Measurements from ENCODE around the gene NLRX1.

NLRX1 gene

DNA sequence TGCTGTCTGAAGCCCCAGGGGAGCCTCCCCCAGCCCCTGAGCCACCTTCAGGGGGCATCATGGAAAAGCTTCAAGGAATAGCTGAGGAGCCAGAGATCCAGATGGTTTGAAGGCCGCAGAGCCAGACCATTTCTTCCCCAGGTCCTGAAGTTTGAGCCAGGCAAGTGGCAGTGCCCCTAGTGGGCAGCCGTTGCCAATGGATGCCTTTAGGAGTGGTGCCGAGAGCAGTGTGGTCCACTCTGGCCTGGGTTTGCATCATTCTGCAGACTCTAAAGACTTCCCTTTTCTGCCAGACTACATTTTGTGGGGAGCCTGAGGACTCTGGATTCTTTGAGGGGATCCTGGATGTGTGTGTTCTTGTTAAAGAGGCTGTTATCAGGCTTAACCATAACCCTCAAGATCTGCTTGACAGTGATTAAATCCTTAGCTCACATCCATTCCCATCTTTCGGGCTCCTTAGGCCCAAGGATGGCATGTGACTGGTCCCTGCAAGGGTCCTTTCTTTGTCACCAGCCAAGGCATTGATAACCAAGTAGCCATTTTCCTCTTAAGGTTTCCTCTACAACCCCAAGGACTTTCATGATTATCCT is 34.0 kb upstream of the NLRX1 start:
- no peak for TF ChIP-seq FOXM1 (IDR thresholded peaks at IDR 0.05; ENCODE audit: borderline replicate concordance, low read depth)
- TF ChIP-seq RAD21 (IDR thresholded peaks at IDR 0.05; ENCODE audit: low read depth), result peak; percentile 27; the same call in 1 of the 2 replicates
- TF ChIP-seq TCF12 (IDR thresholded peaks at IDR 0.05; ENCODE audit: low read depth), result no peak
- no peak for TF ChIP-seq EP300 (IDR thresholded peaks at IDR 0.05; ENCODE audit: borderline replicate concordance)
- TF ChIP-seq MAX (IDR thresholded peaks at IDR 0.05), result no peak

DNA sequence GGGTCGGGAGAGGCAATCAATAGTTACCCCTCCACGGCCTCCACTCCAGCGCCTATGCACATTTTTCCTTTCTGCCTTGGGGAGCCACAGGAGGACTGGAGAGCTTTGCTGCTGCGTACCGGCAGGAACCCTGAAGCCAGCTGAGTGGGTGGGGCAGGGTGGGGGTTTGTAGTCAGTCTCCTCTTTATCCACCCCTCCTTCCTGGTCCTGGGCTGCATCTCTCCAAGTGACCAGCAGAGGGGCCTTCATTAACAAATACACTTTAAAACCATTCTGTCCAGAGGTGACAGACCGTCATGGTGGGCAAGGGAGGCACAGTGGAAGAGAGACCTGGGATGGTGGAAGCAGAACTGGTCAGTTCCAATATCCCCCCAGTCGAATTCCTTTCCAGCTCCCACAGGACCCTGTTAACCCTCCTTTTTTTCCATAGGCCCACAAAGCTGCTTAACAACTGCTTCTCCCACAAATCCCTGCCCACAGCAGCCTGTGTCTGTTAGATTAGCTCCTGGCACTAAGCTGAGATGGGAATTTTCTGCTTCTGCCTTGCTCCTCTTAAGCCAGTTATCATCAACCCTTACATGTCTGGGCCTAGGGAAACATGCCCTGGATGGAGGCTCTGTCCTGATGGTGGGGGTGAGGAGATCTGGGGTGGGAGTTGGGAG is 23.6 kb upstream of the NLRX1 start:
- TF ChIP-seq RAD21 (IDR thresholded peaks at IDR 0.05; ENCODE audit: low read depth), result peak; percentile 64
- TF ChIP-seq ZBTB7A (IDR thresholded peaks at IDR 0.05; ENCODE audit: low read depth), result no peak

DNA sequence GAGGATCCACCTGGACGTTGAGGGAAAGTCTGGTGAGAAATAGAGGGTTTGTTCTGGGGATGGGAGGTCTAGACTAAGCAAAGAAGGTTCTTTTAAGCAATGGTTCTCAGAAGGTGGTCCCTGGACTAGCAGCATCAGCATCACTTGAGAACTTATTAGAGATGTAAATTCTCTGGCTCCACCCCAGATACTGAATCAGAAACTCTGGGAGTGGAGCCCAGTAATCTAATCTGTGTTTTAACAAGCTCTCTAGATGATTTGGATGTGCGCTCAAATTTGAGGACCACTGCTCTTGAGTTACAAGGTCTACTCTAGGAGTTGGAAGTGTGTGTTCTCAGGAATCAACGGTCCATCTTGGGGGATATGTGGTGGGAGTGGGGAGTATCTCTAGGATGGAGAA is 23.0 kb upstream of the NLRX1 start:
- TF ChIP-seq ZBTB7A (IDR thresholded peaks at IDR 0.05; ENCODE audit: low read depth) (no peak), FOXM1 (IDR thresholded peaks at IDR 0.05; ENCODE audit: borderline replicate concordance, low read depth) (no peak), EGR1 (IDR thresholded peaks at IDR 0.05) (no peak), TCF12 (IDR thresholded peaks at IDR 0.05; ENCODE audit: low read depth) (no peak), CREB1 (IDR thresholded peaks at IDR 0.05; ENCODE audit: low read depth) (no peak), TEAD4 (IDR thresholded peaks at IDR 0.05) (no peak), CEBPB (IDR thresholded peaks at IDR 0.05) (no peak), YY1 (IDR thresholded peaks at IDR 0.05; ENCODE audit: low read depth) (no peak), RAD21 (IDR thresholded peaks at IDR 0.05; ENCODE audit: low read depth) (no peak), EP300 (IDR thresholded peaks at IDR 0.05; ENCODE audit: borderline replicate concordance) (no peak), NFIC (IDR thresholded peaks at IDR 0.05) (no peak), MAX (IDR thresholded peaks at IDR 0.05) (no peak), TAF1 (IDR thresholded peaks at IDR 0.05; ENCODE audit: low read depth) (no peak)
- TF ChIP-seq, protein P1, sequence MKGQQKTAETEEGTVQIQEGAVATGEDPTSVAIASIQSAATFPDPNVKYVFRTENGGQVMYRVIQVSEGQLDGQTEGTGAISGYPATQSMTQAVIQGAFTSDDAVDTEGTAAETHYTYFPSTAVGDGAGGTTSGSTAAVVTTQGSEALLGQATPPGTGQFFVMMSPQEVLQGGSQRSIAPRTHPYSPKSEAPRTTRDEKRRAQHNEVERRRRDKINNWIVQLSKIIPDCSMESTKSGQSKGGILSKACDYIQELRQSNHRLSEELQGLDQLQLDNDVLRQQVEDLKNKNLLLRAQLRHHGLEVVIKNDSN (IDR thresholded peaks at IDR 0.05), result no peak
- TF ChIP-seq, protein P2, sequence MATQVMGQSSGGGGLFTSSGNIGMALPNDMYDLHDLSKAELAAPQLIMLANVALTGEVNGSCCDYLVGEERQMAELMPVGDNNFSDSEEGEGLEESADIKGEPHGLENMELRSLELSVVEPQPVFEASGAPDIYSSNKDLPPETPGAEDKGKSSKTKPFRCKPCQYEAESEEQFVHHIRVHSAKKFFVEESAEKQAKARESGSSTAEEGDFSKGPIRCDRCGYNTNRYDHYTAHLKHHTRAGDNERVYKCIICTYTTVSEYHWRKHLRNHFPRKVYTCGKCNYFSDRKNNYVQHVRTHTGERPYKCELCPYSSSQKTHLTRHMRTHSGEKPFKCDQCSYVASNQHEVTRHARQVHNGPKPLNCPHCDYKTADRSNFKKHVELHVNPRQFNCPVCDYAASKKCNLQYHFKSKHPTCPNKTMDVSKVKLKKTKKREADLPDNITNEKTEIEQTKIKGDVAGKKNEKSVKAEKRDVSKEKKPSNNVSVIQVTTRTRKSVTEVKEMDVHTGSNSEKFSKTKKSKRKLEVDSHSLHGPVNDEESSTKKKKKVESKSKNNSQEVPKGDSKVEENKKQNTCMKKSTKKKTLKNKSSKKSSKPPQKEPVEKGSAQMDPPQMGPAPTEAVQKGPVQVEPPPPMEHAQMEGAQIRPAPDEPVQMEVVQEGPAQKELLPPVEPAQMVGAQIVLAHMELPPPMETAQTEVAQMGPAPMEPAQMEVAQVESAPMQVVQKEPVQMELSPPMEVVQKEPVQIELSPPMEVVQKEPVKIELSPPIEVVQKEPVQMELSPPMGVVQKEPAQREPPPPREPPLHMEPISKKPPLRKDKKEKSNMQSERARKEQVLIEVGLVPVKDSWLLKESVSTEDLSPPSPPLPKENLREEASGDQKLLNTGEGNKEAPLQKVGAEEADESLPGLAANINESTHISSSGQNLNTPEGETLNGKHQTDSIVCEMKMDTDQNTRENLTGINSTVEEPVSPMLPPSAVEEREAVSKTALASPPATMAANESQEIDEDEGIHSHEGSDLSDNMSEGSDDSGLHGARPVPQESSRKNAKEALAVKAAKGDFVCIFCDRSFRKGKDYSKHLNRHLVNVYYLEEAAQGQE (IDR thresholded peaks at IDR 0.05; ENCODE audit: low read depth), result no peak

GRCh38 chr11:119147604-119148333 is 20.8 kb upstream of the NLRX1 start:
- TF ChIP-seq ZBTB7A (IDR thresholded peaks at IDR 0.05; ENCODE audit: low read depth), result no peak
- TF ChIP-seq TCF12 (IDR thresholded peaks at IDR 0.05; ENCODE audit: low read depth), result no peak
- TF ChIP-seq MAX (IDR thresholded peaks at IDR 0.05), result no peak
- TF ChIP-seq FOXM1 (IDR thresholded peaks at IDR 0.05; ENCODE audit: borderline replicate concordance, low read depth), result no peak
- TF ChIP-seq RAD21 (IDR thresholded peaks at IDR 0.05; ENCODE audit: low read depth), result no peak
- no peak for TF ChIP-seq NFIC (IDR thresholded peaks at IDR 0.05)
- TF ChIP-seq EP300 (IDR thresholded peaks at IDR 0.05; ENCODE audit: borderline replicate concordance), result no peak
- TF ChIP-seq EGR1 (IDR thresholded peaks at IDR 0.05), result no peak
- TF ChIP-seq TAF1 (IDR thresholded peaks at IDR 0.05; ENCODE audit: low read depth), result no peak
- TF ChIP-seq CREB1 (IDR thresholded peaks at IDR 0.05; ENCODE audit: low read depth), result no peak
- TF ChIP-seq, protein P1 (IDR thresholded peaks at IDR 0.05), result no peak
- TF ChIP-seq, protein P2 (IDR thresholded peaks at IDR 0.05; ENCODE audit: low read depth), result no peak
- no peak for TF ChIP-seq TEAD4 (IDR thresholded peaks at IDR 0.05)
- TF ChIP-seq CEBPB (IDR thresholded peaks at IDR 0.05), result no peak
- TF ChIP-seq YY1 (IDR thresholded peaks at IDR 0.05; ENCODE audit: low read depth), result no peak

GRCh38 chr11:119148720-119149017 is 19.9 kb upstream of the NLRX1 start:
- no peak for TF ChIP-seq EGR1 (IDR thresholded peaks at IDR 0.05)
- TF ChIP-seq, protein P2 (IDR thresholded peaks at IDR 0.05; ENCODE audit: low read depth), result no peak
- no peak for TF ChIP-seq TAF1 (IDR thresholded peaks at IDR 0.05; ENCODE audit: low read depth)
- TF ChIP-seq YY1 (IDR thresholded peaks at IDR 0.05; ENCODE audit: low read depth), result no peak
- TF ChIP-seq EP300 (IDR thresholded peaks at IDR 0.05; ENCODE audit: borderline replicate concordance), result no peak
- TF ChIP-seq CREB1 (IDR thresholded peaks at IDR 0.05; ENCODE audit: low read depth), result no peak
- TF ChIP-seq CEBPB (IDR thresholded peaks at IDR 0.05), result peak; percentile 23; the same call in 1 of the 2 replicates
- no peak for TF ChIP-seq RAD21 (IDR thresholded peaks at IDR 0.05; ENCODE audit: low read depth)
- TF ChIP-seq, protein P1 (IDR thresholded peaks at IDR 0.05), result no peak
- no peak for TF ChIP-seq ZBTB7A (IDR thresholded peaks at IDR 0.05; ENCODE audit: low read depth)
- peak; percentile 13; the same call in 1 of the 2 replicates for TF ChIP-seq MAX (IDR thresholded peaks at IDR 0.05)
- TF ChIP-seq TEAD4 (IDR thresholded peaks at IDR 0.05), result no peak
- no peak for TF ChIP-seq NFIC (IDR thresholded peaks at IDR 0.05)
- no peak for TF ChIP-seq FOXM1 (IDR thresholded peaks at IDR 0.05; ENCODE audit: borderline replicate concordance, low read depth)

All from Ishikawa (cell line).